Measurements from ENCODE around the gene DCUN1D1.

Gene DCUN1D1

GRCh38 chr3:182895513-182896112, 84.7 kb downstream of the DCUN1D1 start:
- in situ Hi-C loops (cut with MboI; ENCODE audit: low sequenced_read_pairs, unreplicated experiment), result loop anchor here (10.0 kb wide), 1 partner anchor 489 kb away; no protein-coding TSS in a partner anchor
- no peak for DNase-seq (ENCODE audit: low spot score)

GRCh38 chr3:182892226-182892625, 88.1 kb downstream of the DCUN1D1 start:
- in situ Hi-C loops (cut with MboI; ENCODE audit: low sequenced_read_pairs, unreplicated experiment), result loop anchor here (10.0 kb wide), 1 partner anchor 493 kb away; no protein-coding TSS in a partner anchor
- DNase-seq (ENCODE audit: low spot score), result no peak
- TF ChIP-seq CTCF (IDR thresholded peaks at IDR 0.05; ENCODE audit: borderline replicate concordance, control extremely low read depth, extremely low read depth, insufficient read depth, missing control alignments), result no peak

More at GRCh38 chr3:182895513-182896112, 84.7 kb downstream of the DCUN1D1 start:
- TF ChIP-seq CTCF (IDR thresholded peaks at IDR 0.05; ENCODE audit: borderline replicate concordance, control extremely low read depth, extremely low read depth, insufficient read depth, missing control alignments), result no peak

- no peak for DNase-seq (ENCODE audit: low spot score)
- in situ Hi-C loops (cut with MboI; ENCODE audit: low sequenced_read_pairs, unreplicated experiment), result loop anchor here (10.0 kb wide), 1 partner anchor 493 kb away; no protein-coding TSS in a partner anchor
- no peak for TF ChIP-seq CTCF (IDR thresholded peaks at IDR 0.05; ENCODE audit: borderline replicate concordance, control extremely low read depth, extremely low read depth, insufficient read depth, missing control alignments)
Observed at GRCh38 chr3:182891364-182891763, 89.0 kb downstream of the DCUN1D1 start.

- in situ Hi-C loops (cut with MboI; ENCODE audit: low sequenced_read_pairs, unreplicated experiment), result loop anchor here (10.0 kb wide), 1 partner anchor 495 kb away; no protein-coding TSS in a partner anchor
Observed at GRCh38 chr3:182889948-182890629, 90.2 kb downstream of the DCUN1D1 start.

More at GRCh38 chr3:182889948-182890629, 90.2 kb downstream of the DCUN1D1 start:
- DNase-seq (ENCODE audit: low spot score), result no peak
- TF ChIP-seq CTCF (IDR thresholded peaks at IDR 0.05; ENCODE audit: borderline replicate concordance, control extremely low read depth, extremely low read depth, insufficient read depth, missing control alignments), result no peak

Data from GM13976 (cell line).